Trophoblast cell (in vitro differentiated cells and primary cell): Measurements from ENCODE around the gene DCLRE1A.
"Not testable (repeated sequence)": the region's sequence is repeated elsewhere in the genome, so short reads cannot be mapped to it uniquely, and the experiment has no call there.

Source experiments
- DNase-seq, 2 donors: peaks; one replicate each; pipeline ENCODE4 v3.0.0-alpha.2; 2016
- H2AFZ ChIP-seq: 2 replicates; pipeline ENCODE4 v1.6.1; 2013; ENCODE audit warnings: low read length, moderate library complexity, mild to moderate bottlenecking; ENCODE audit not compliant: insufficient read depth, poor library complexity
- H2AK5ac ChIP-seq: 2 replicates; pipeline ENCODE4 v1.6.1; 2013; ENCODE audit warnings: mild to moderate bottlenecking, low read length
- H2BK120ac ChIP-seq: 2 replicates; pipeline ENCODE4 v1.6.1; 2013; ENCODE audit warnings: low read length, mild to moderate bottlenecking, moderate library complexity; ENCODE audit not compliant: insufficient read depth, poor library complexity
- H2BK12ac ChIP-seq: 2 replicates; pipeline ENCODE4 v1.6.1; 2013; ENCODE audit warnings: mild to moderate bottlenecking, low read length, moderate library complexity
- H2BK5ac ChIP-seq: 2 replicates; pipeline ENCODE4 v1.6.1; 2013; ENCODE audit warnings: low read length, low read depth, moderate library complexity, mild to moderate bottlenecking; ENCODE audit not compliant: poor library complexity
- H3K14ac ChIP-seq: 2 replicates; pipeline ENCODE4 v1.6.1; 2013; ENCODE audit warnings: mild to moderate bottlenecking, low read length
- H3K18ac ChIP-seq: 2 replicates; pipeline ENCODE4 v1.6.1; 2013; ENCODE audit warnings: mild to moderate bottlenecking, low read length
- H3K23ac ChIP-seq: 2 replicates; pipeline ENCODE4 v1.6.1; 2013; ENCODE audit warnings: low read length
- H3K27ac ChIP-seq: 2 replicates; pipeline ENCODE4 v1.5.1; 2013; ENCODE audit warnings: low read depth, mild to moderate bottlenecking, inconsistent platforms, low read length, moderate library complexity
- H3K27me3 ChIP-seq: 2 replicates; pipeline ENCODE4 v1.6.1; 2013; ENCODE audit warnings: inconsistent platforms, mild to moderate bottlenecking, low read length, moderate library complexity; ENCODE audit not compliant: insufficient read depth
- H3K36me3 ChIP-seq, 2 experiments: 1 replicate in 1 of 2; 2 replicates in 1 of 2; pipeline ENCODE4 v1.6.1; 2013; ENCODE audit warnings: low read length in 2 of 2, mild to moderate bottlenecking in 2 of 2, moderate library complexity in 1 of 2; ENCODE audit not compliant: insufficient read depth in 2 of 2, control insufficient read depth in 1 of 2
- H3K4ac ChIP-seq: 2 replicates; pipeline ENCODE4 v1.6.1; 2013; ENCODE audit warnings: low read depth, mild to moderate bottlenecking, low read length, moderate library complexity
- H3K4me1 ChIP-seq, 2 experiments: 1 replicate in 1 of 2; 2 replicates in 1 of 2; pipeline ENCODE4 v1.6.1; 2013; ENCODE audit warnings: low read length in 2 of 2, mild to moderate bottlenecking in 2 of 2, moderate library complexity in 1 of 2; ENCODE audit not compliant: insufficient read depth in 2 of 2, control insufficient read depth in 1 of 2
- H3K4me2 ChIP-seq: 2 replicates; pipeline ENCODE4 v1.6.1; 2013; ENCODE audit warnings: inconsistent platforms, mild to moderate bottlenecking, low read length, moderate library complexity
- H3K4me3 ChIP-seq: 2 replicates; pipeline ENCODE4 v1.5.1; 2013; ENCODE audit warnings: mild to moderate bottlenecking, low read depth, low read length, inconsistent platforms
- H3K79me1 ChIP-seq: one replicate; pipeline ENCODE4 v1.6.1; 2013; ENCODE audit warnings: low read length
- H3K79me2 ChIP-seq: 2 replicates; pipeline ENCODE4 v1.6.1; 2013; ENCODE audit warnings: low read length, mild to moderate bottlenecking; ENCODE audit not compliant: control insufficient read depth, insufficient read depth, poor library complexity
- H3K9ac ChIP-seq: 2 replicates; pipeline ENCODE4 v1.6.1; 2013; ENCODE audit warnings: mild to moderate bottlenecking, low read length
- H3K9me3 ChIP-seq: 2 replicates; pipeline ENCODE4 v1.6.1; 2013; ENCODE audit warnings: low read depth, mild to moderate bottlenecking, control low read depth, inconsistent platforms, low read length; ENCODE audit not compliant: insufficient read depth
- H4K12ac ChIP-seq: 2 replicates; pipeline ENCODE4 v1.6.1; 2013; ENCODE audit warnings: low read depth, mild to moderate bottlenecking, low read length, moderate library complexity
- H4K8ac ChIP-seq: 2 replicates; pipeline ENCODE4 v1.6.1; 2013; ENCODE audit warnings: low read depth, mild to moderate bottlenecking, low read length, moderate library complexity
- H4K91ac ChIP-seq: one replicate; pipeline ENCODE4 v1.6.1; 2013; ENCODE audit warnings: low read depth, mild to moderate bottlenecking, low read length, moderate library complexity
- WGBS: extraction: QIAGEN DNeasy Blood & Tissue Kit; methylation state at CpG from one replicate; pipeline ENCODE4 v1.1.7; 2013; ENCODE audit warnings: missing lambda C conversion rate; ENCODE audit not compliant: insufficient read length, insufficient coverage; ENCODE audit errors: extremely low coverage; 5-methylcytosine and 5-hydroxymethylcytosine counted together

The DCLRE1A gene

DNA sequence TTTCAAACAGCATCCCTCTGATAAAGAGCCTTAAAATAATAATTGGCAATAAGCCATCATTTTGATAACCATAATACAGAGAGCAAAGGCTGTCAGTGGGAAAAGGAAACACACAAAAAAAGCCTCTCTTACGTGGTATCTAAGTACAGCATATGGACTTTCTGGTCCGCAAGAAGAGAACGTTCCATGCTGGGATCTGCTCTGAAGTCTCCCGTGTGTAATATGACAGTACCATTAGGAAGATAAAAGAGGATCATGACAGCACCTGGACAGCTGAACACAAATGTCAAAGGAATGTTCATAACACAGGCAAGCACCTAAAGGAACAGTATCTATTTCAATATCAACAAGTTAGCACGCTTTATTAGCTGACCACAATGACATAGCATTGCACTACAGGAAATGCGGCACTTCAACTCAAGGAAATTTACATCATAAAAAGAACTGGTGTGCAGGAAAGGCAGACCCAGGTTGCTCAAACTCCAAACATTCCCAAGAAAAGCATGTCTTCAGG lies 9.9 kb downstream of the DCLRE1A start:
- H4K8ac ChIP-seq, result no peak overlapping the region
- no peak overlapping the region for H3K4me2 ChIP-seq
- H4K12ac ChIP-seq, result no peak overlapping the region
- H2BK5ac ChIP-seq, result no peak overlapping the region
- H3K27me3 ChIP-seq, result no peaks in the 10 kb centered on the region
- peaks cover 0 to 3% of the 10 kb centered on the region in 2 experiments for H3K36me3 ChIP-seq
- H3K27ac ChIP-seq, result no peak overlapping the region
- H3K23ac ChIP-seq, result no peak overlapping the region
- no peak overlapping the region for H2AFZ ChIP-seq
- no peaks in the 10 kb centered on the region for H3K79me2 ChIP-seq
- DNase-seq, result no peak
- no peak overlapping the region for H2AK5ac ChIP-seq
- no peak overlapping the region for H3K14ac ChIP-seq
- H3K9me3 ChIP-seq, result no peaks in the 10 kb centered on the region
- no peak overlapping the region for H3K9ac ChIP-seq
- no peak overlapping the region for H2BK120ac ChIP-seq
- no peak overlapping the region for H3K4me3 ChIP-seq
- no CpG with 5 or more reads among the region's 6 CpGs for WGBS
- H3K18ac ChIP-seq, result no peak overlapping the region
- no peaks in the 10 kb centered on the region for H3K4me1 ChIP-seq
- no peaks in the 10 kb centered on the region for H3K79me1 ChIP-seq
- H3K4ac ChIP-seq, result no peak overlapping the region
- no peak overlapping the region for H2BK12ac ChIP-seq
- H4K91ac ChIP-seq, result no peak overlapping the region

DNA sequence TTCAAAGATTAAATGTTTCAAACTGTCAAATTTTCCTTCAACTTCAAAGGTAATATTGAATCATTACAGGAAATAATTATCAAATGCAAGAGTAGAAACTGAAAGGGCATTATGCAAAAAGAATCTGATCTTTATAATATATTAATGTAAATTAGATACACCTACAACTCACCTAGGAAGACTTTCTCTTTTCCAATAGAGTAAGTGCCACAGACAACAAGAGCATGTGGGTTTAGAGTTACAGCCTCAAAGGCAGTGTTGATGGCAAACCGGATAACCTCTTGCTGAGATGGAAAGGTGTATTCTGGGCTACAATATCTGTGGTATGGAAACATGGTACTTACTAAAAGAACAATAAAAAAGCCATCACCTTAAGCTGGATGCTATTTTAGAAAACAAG lies 11.7 kb downstream of the DCLRE1A start:
- Histone ChIP-seq H4K8ac (no peak overlapping the region), H3K36me3 (peaks cover 0 to 3% of the 10 kb centered on the region in 2 experiments), H3K79me2 (no peaks in the 10 kb centered on the region), H3K4ac (no peak overlapping the region), H3K18ac (no peak overlapping the region), H3K4me1 (no peaks in the 10 kb centered on the region), H2BK12ac (no peak overlapping the region), H4K91ac (no peak overlapping the region), H2AK5ac (no peak overlapping the region), H3K9me3 (no peaks in the 10 kb centered on the region), H3K4me3 (no peak overlapping the region), H3K23ac (no peak overlapping the region), H4K12ac (no peak overlapping the region), H2BK120ac (no peak overlapping the region), H3K27ac (no peak overlapping the region), H2BK5ac (no peak overlapping the region), H3K27me3 (no peaks in the 10 kb centered on the region), H3K14ac (no peak overlapping the region), H3K79me1 (no peaks in the 10 kb centered on the region), H3K4me2 (no peak overlapping the region), H2AFZ (no peak overlapping the region), H3K9ac (no peak overlapping the region)
- DNase-seq, result no peak
- WGBS, result no CpG with 5 or more reads among the region's 1 CpG

DNA sequence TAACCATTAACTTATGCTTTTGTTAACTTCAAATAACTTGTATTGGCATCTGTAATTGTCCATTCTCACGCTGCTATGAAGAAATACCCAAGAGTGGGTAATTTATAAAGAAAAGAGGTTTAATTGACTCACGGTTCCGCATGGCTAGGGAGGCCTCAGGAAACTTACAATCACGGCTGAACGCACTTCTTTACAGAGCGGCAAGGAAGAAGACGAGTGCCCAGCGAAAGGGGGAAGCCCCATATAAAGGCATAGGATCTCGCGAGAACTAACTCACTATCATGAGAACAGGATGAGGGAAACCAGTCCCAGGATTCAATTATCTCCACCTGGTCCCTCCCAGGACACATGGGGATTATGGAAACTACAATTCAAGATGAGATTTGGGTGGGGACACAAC lies 25.3 kb downstream of the DCLRE1A start:
- not testable (repeated sequence) for H2AK5ac ChIP-seq, H2AFZ ChIP-seq, H3K4me2 ChIP-seq, DNase-seq, H3K79me1 ChIP-seq, H3K4me3 ChIP-seq, H3K4ac ChIP-seq, H3K4me1 ChIP-seq, H4K12ac ChIP-seq, H3K23ac ChIP-seq, H3K36me3 ChIP-seq, H3K27ac ChIP-seq, H3K14ac ChIP-seq, H3K27me3 ChIP-seq, H2BK5ac ChIP-seq, H3K9me3 ChIP-seq, H4K91ac ChIP-seq, H3K79me2 ChIP-seq, H2BK12ac ChIP-seq, H2BK120ac ChIP-seq, H3K18ac ChIP-seq, H3K9ac ChIP-seq, H4K8ac ChIP-seq
- WGBS, result no CpG with 5 or more reads among the region's 10 CpGs

DNA sequence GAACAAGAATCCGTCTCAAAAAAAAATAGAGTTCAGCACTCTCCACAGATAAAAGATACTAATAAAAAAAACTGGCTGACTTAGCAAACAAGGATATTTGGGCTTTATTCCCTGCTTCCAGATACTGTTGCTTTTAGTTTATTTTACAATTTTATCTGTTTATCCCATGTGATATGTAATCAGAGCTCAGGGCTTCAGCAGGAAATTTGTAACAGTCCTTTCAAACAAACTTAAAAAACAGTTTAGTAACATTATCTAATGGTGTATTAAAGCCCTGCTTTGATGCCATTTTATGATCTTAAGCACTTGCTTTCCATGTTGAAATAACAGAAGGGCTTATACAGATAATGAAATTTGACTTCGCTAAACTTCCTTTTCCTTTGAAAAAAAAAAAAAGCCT lies 28.1 kb downstream of the DCLRE1A start:
- Histone ChIP-seq H3K23ac (no peak overlapping the region), H3K79me2 (no peaks in the 10 kb centered on the region), H3K9ac (no peak overlapping the region), H4K8ac (no peak overlapping the region), H3K36me3 (no peaks in the 10 kb centered on the region), H2BK5ac (no peak overlapping the region), H4K12ac (no peak overlapping the region), H3K79me1 (no peaks in the 10 kb centered on the region), H3K4ac (no peak overlapping the region), H2BK120ac (no peak overlapping the region), H3K27me3 (no peaks in the 10 kb centered on the region), H3K18ac (no peak overlapping the region), H2AK5ac (no peak overlapping the region), H3K4me2 (no peak overlapping the region), H3K4me3 (no peak overlapping the region), H3K9me3 (no peaks in the 10 kb centered on the region), H3K4me1 (no peaks in the 10 kb centered on the region), H4K91ac (no peak overlapping the region), H3K14ac (no peak overlapping the region), H2BK12ac (no peak overlapping the region), H2AFZ (no peak overlapping the region), H3K27ac (no peak overlapping the region)
- DNase-seq, result no peak
- WGBS, result no CpG with 5 or more reads among the region's 2 CpGs
